ENCODE results near the gene BOLA1. TPM values are rescaled to one million over a fixed set of nuclear protein-coding genes. Genes with fewer than 3 reads are reported as not detected.

BOLA1 gene
- total and polyA plus RNA-seq, 2 of the 13 experiments (the other 11 are each of a cell fraction or from before 2014, with no cell fraction given): 3.2 to 4.2 TPM

DNA sequence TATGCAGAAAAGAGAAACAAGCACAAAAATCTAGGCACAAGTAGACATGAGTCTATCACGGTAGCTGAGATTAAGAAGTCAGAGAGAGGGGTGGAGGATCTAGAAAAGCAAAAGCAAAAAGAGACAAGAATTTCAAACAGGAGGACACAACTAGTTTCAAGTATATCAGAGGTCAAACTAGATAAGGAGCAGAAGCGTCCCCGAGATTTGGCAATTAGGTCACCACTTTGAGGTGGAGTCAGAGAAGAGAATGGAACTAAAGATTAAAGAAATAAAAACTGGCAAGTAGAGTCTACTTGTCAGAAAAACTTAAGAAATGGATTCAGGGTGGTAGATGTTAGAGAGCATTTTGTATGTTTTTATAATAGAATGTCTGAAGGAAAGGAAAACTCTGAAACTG is 26.0 kb downstream of the BOLA1 start (continued):
- TF ChIP-seq YEATS4 (CRISPR knock-in tag; IDR thresholded peaks at IDR 0.05; ENCODE audit: borderline replicate concordance) (no peak), CENPT (CRISPR knock-in tag; IDR thresholded peaks at IDR 0.05; ENCODE audit: low read depth) (no peak), ZNF138 (CRISPR knock-in tag; IDR thresholded peaks at IDR 0.05; ENCODE audit: low read depth) (no peak), AGO2 (optimal IDR thresholded peaks at IDR 0.05; ENCODE audit: low read depth, low read length) (no peak), ZNF576 (CRISPR knock-in tag; IDR thresholded peaks at IDR 0.05) (no peak), ERF (CRISPR knock-in tag; IDR thresholded peaks at IDR 0.05) (no peak), KLF6 (CRISPR knock-in tag; IDR thresholded peaks at IDR 0.05) (no peak)

DNA sequence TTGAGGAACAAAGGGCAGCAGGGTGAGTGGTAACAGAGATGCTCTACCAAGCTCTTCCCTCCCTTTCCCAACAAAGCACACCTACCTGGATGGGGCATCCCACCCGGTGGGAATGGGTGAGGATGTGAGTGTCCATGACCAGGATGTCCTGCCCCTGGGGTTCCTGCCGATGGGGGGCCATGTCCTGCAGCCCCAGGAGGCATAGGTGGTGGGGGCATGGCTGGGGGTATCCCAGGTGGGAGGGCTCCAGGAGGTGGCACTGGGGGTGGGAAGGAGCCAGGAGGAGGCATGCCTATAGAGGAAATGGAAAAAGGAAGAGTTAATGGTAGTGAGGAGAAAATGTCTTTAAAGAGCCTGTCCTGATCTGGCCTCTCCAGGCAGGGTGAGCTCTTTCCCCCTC is 26.4 kb downstream of the BOLA1 start:
- no TSS peak for BruUV-seq (replicated peaks)
- intact Hi-C loops (cut with micrococcal nuclease; ENCODE audit: unreplicated experiment): no loop called here
- ChIA-PET CTCF (ENCODE audit: low intra/inter-chr PET ratio, low total read pairs) (no interaction called here), POLR2A (no interaction called here)
- Histone ChIP-seq H3K4me2 (ENCODE audit: low read depth, low read length) (peak overlapping the region; percentile 90; the same call in 1 of the 2 replicates), H3K36me3 (replicated peaks in 1 of 2; ENCODE audit: control insufficient read depth in 1 of 2, insufficient read depth in 2 of 2, low read length in 2 of 2) (peaks cover 13 to 41% of the 10 kb centered on the region in 2 experiments), H3K27me3 (ENCODE audit: control insufficient read depth in 1 of 2, insufficient read depth in 2 of 2, low read length in 2 of 2) (no peaks in the 10 kb centered on the region; a peak in 1 of 5 replicates), H3K27ac (ENCODE audit: extremely low read length, insufficient read depth, low read length) (no peak overlapping the region), H3K79me2 (ENCODE audit: insufficient read depth, low read length) (peaks cover 17% of the 10 kb centered on the region), H3K9me3 (ENCODE audit: low read length) (no peaks in the 10 kb centered on the region), H3K4me3 (replicated peaks in 1 of 3; ENCODE audit: insufficient read depth in 1 of 3, low read depth in 2 of 3, low read length in 3 of 3) (no peak overlapping the region), H2AFZ (ENCODE audit: low read length) (no peak overlapping the region), H3K4me1 (ENCODE audit: insufficient read depth, low read length) (peaks cover 30% of the 10 kb centered on the region), H3K9ac (ENCODE audit: insufficient read depth, low read depth, low read length) (no peak overlapping the region), H4K20me1 (ENCODE audit: insufficient read depth, low read length) (0 out of 2 replicates have a peak, but pooled peaks cover 3% of the 10 kb centered on the region)
- 100% methylated on average over 2 of the region's 2 CpGs for WGBS (ENCODE audit: low lambda C conversion rate)
- in situ Hi-C loops (cut with HindIII; ENCODE audit: extremely low pct_ligation_motif_present, low pct_unique_long_range_greater_than_20kb): no loop called here
- DNase-seq (ENCODE audit: low spot score) (no peak), ATAC-seq (no peak), FAIRE-seq (no peak)
- TF ChIP-seq, protein P1, sequence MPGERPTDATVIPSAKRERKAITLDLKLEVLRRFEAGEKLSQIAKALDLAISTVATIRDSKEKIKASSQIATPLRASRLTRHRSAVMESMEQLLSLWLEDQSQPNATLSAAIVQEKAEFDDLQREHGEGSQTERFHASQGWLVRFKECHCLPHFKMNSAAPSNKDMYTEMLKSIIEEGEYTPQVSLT (CRISPR knock-in tag; IDR thresholded peaks at IDR 0.05; ENCODE audit: borderline replicate concordance, low read depth): no peak
- TF ChIP-seq ZNF101 (CRISPR knock-in tag; IDR thresholded peaks at IDR 0.05; ENCODE audit: borderline replicate concordance, low read depth) (no peak), RFX5 (IDR thresholded peaks at IDR 0.05; ENCODE audit: low read depth, low read length) (no peak), ZNF775 (CRISPR knock-in tag; IDR thresholded peaks at IDR 0.05; ENCODE audit: borderline replicate concordance) (no peak), MYNN (CRISPR knock-in tag; IDR thresholded peaks at IDR 0.05; ENCODE audit: low read depth) (no peak), ZFP62 (CRISPR knock-in tag; IDR thresholded peaks at IDR 0.05) (no peak), ZSCAN20 (CRISPR knock-in tag; IDR thresholded peaks at IDR 0.05; ENCODE audit: borderline replicate concordance) (no peak), ZNF24 (IDR thresholded peaks at IDR 0.05) (no peak), GPN1 (CRISPR knock-in tag; IDR thresholded peaks at IDR 0.05; ENCODE audit: borderline replicate concordance) (no peak), IKZF4 (CRISPR knock-in tag; IDR thresholded peaks at IDR 0.05; ENCODE audit: borderline replicate concordance, low read depth, not compliant biosample characterization) (no peak), ISL2 (CRISPR knock-in tag; IDR thresholded peaks at IDR 0.05) (no peak), U2AF2 (IDR thresholded peaks at IDR 0.05; ENCODE audit: low read depth, low read length) (no peak), MEIS1 (CRISPR knock-in tag; IDR thresholded peaks at IDR 0.05; ENCODE audit: borderline replicate concordance) (no peak), NFKBIZ (CRISPR knock-in tag; IDR thresholded peaks at IDR 0.05) (no peak)
- TF ChIP-seq, protein P2, sequence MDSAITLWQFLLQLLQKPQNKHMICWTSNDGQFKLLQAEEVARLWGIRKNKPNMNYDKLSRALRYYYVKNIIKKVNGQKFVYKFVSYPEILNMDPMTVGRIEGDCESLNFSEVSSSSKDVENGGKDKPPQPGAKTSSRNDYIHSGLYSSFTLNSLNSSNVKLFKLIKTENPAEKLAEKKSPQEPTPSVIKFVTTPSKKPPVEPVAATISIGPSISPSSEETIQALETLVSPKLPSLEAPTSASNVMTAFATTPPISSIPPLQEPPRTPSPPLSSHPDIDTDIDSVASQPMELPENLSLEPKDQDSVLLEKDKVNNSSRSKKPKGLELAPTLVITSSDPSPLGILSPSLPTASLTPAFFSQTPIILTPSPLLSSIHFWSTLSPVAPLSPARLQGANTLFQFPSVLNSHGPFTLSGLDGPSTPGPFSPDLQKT (CRISPR knock-in tag; IDR thresholded peaks at IDR 0.05; ENCODE audit: borderline replicate concordance): no peak
- TF ChIP-seq, protein P3, sequence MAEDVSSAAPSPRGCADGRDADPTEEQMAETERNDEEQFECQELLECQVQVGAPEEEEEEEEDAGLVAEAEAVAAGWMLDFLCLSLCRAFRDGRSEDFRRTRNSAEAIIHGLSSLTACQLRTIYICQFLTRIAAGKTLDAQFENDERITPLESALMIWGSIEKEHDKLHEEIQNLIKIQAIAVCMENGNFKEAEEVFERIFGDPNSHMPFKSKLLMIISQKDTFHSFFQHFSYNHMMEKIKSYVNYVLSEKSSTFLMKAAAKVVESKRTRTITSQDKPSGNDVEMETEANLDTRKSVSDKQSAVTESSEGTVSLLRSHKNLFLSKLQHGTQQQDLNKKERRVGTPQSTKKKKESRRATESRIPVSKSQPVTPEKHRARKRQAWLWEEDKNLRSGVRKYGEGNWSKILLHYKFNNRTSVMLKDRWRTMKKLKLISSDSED (CRISPR knock-in tag; IDR thresholded peaks at IDR 0.05): no peak

Data from HepG2 (cell line).